H9 (cell line): ENCODE data around the gene SCML2. TPM values are rescaled to one million over a fixed set of nuclear protein-coding genes. Genes with fewer than 3 reads are reported as not detected.

Experiments used
- DNase-seq: peaks from one replicate; pipeline ENCODE4 v3.0.0-alpha.2; 2017
- H2AFZ ChIP-seq: one replicate; pipeline ENCODE4 v1.6.1; 2013; ENCODE audit warnings: mild to moderate bottlenecking, low read length, control low read depth, moderate library complexity
- H2AK5ac ChIP-seq: 2 replicates; pipeline ENCODE4 v1.6.1; 2013; ENCODE audit warnings: low read length, control low read depth, mixed read lengths; ENCODE audit not compliant: insufficient read length
- H2BK120ac ChIP-seq: one replicate; pipeline ENCODE4 v1.6.1; 2013; ENCODE audit warnings: low read depth, mild to moderate bottlenecking, low read length, control low read depth, inconsistent platforms; ENCODE audit not compliant: poor library complexity, severe bottlenecking
- H2BK12ac ChIP-seq: 2 replicates; pipeline ENCODE4 v1.6.1; 2013; ENCODE audit warnings: low read length, control low read depth, mixed read lengths, low read depth; ENCODE audit not compliant: insufficient read length
- H2BK15ac ChIP-seq: 2 replicates; pipeline ENCODE4 v1.6.1; 2013; ENCODE audit warnings: low read depth, low read length, control low read depth
- H2BK20ac ChIP-seq: one replicate; pipeline ENCODE4 v1.6.1; 2013; ENCODE audit warnings: low read depth, mild to moderate bottlenecking, low read length, control low read depth, inconsistent platforms; ENCODE audit not compliant: poor library complexity, severe bottlenecking
- H2BK5ac ChIP-seq: 2 replicates; pipeline ENCODE4 v1.6.1; 2013; ENCODE audit warnings: low read length, control low read depth, mixed read lengths; ENCODE audit not compliant: insufficient read length
- H3K14ac ChIP-seq: 2 replicates; pipeline ENCODE4 v1.6.1; 2013; ENCODE audit warnings: low read length, control low read depth; ENCODE audit not compliant: insufficient read depth
- H3K18ac ChIP-seq: 2 replicates; pipeline ENCODE4 v1.6.1; 2013; ENCODE audit warnings: low read depth, mild to moderate bottlenecking, mixed read lengths, low read length, control low read depth; ENCODE audit not compliant: insufficient read length
- H3K23ac ChIP-seq: 2 replicates; pipeline ENCODE4 v1.6.1; 2013; ENCODE audit warnings: low read length, control low read depth, mixed read lengths, low read depth; ENCODE audit not compliant: insufficient read length
- H3K23me2 ChIP-seq: 2 replicates; pipeline ENCODE4 v1.6.1; 2013; ENCODE audit warnings: low read depth, mild to moderate bottlenecking, mixed read lengths, low read length, control low read depth; ENCODE audit not compliant: insufficient read length, poor library complexity, severe bottlenecking
- H3K27ac ChIP-seq: 2 replicates; pipeline ENCODE4 v1.5.1; 2013; ENCODE audit warnings: low read length, control low read depth, mixed read lengths, low read depth; ENCODE audit not compliant: insufficient read length
- H3K27me3 ChIP-seq: 2 replicates; pipeline ENCODE4 v1.6.1; 2013; ENCODE audit warnings: low read length, control low read depth, inconsistent platforms; ENCODE audit not compliant: insufficient read depth
- H3K4ac ChIP-seq: 2 replicates; pipeline ENCODE4 v1.6.1; 2013; ENCODE audit warnings: low read depth, mild to moderate bottlenecking, control low read depth, inconsistent platforms, low read length, moderate library complexity
- H3K4me1 ChIP-seq: 2 replicates; pipeline ENCODE4 v1.6.1; 2013; ENCODE audit warnings: low read length, control low read depth, inconsistent platforms; ENCODE audit not compliant: insufficient read depth
- H3K4me2 ChIP-seq: 2 replicates; pipeline ENCODE4 v1.6.1; 2013; ENCODE audit warnings: low read length, control low read depth, mixed read lengths; ENCODE audit not compliant: insufficient read length, insufficient read depth
- H3K56ac ChIP-seq: 2 replicates; pipeline ENCODE4 v1.6.1; 2013; ENCODE audit warnings: low read depth, mild to moderate bottlenecking, mixed read lengths, low read length, control low read depth; ENCODE audit not compliant: insufficient read length
- H3K79me1 ChIP-seq: 2 replicates; pipeline ENCODE4 v1.6.1; 2013; ENCODE audit warnings: low read depth, mild to moderate bottlenecking, moderate library complexity, low read length, control low read depth, inconsistent platforms; ENCODE audit not compliant: insufficient read depth, poor library complexity, severe bottlenecking
- H3K79me2 ChIP-seq: 2 replicates; pipeline ENCODE4 v1.6.1; 2013; ENCODE audit warnings: low read length, control low read depth, inconsistent platforms; ENCODE audit not compliant: insufficient read depth
- H3K9ac ChIP-seq: 2 replicates; pipeline ENCODE4 v1.6.1; 2013; ENCODE audit warnings: low read length, control low read depth, mixed read lengths; ENCODE audit not compliant: insufficient read length; ENCODE audit errors: extremely low read depth
- H3K9me3 ChIP-seq: one replicate; pipeline ENCODE4 v1.6.1; 2013; ENCODE audit warnings: low read depth, low read length, inconsistent platforms; ENCODE audit not compliant: control insufficient read depth
- H3T11ph ChIP-seq: one replicate; pipeline ENCODE4 v1.6.1; 2013; ENCODE audit warnings: mild to moderate bottlenecking, low read length, control low read depth, inconsistent platforms
- H4K20me1 ChIP-seq: one replicate; pipeline ENCODE4 v1.6.1; 2013; ENCODE audit not compliant: control insufficient read depth, insufficient read length, insufficient read depth
- H4K5ac ChIP-seq: 2 replicates; pipeline ENCODE4 v1.6.1; 2013; ENCODE audit warnings: low read depth, mild to moderate bottlenecking, mixed read lengths, low read length, control low read depth; ENCODE audit not compliant: insufficient read length
- H4K8ac ChIP-seq: replicated peaks from 2 replicates; pipeline ENCODE4 v1.6.1; 2013; ENCODE audit warnings: low read length, control low read depth, mixed read lengths, low read depth; ENCODE audit not compliant: insufficient read length
- H4K91ac ChIP-seq: 2 replicates; pipeline ENCODE4 v1.6.1; 2013; ENCODE audit warnings: low read depth, mild to moderate bottlenecking, moderate library complexity, mixed read lengths, low read length, control low read depth; ENCODE audit not compliant: insufficient read length
- H3K27ac Mint-ChIP-seq, 3 experiments: 2 replicates in 2 of 3; 3 replicates in 1 of 3; pipeline ENCODE4 v1.8.0; 2020 to 2021; ENCODE audit warnings: mixed read lengths in 3 of 3, mild to moderate bottlenecking in 1 of 3, moderate library complexity in 1 of 3
- H3K27me3 Mint-ChIP-seq: 2 replicates; pipeline ENCODE4 v1.8.0; 2021; ENCODE audit warnings: low read depth, mild to moderate bottlenecking, moderate library complexity, mixed read lengths
- H3K36me3 Mint-ChIP-seq, 3 experiments: 2 replicates in 2 of 3; 3 replicates in 1 of 3; pipeline ENCODE4 v1.8.0; 2020 to 2021; ENCODE audit warnings: low read depth in 3 of 3, mixed read lengths in 3 of 3; ENCODE audit not compliant: insufficient read depth in 1 of 3
- H3K4me1 Mint-ChIP-seq, 2 experiments: 2 replicates each; pipeline ENCODE4 v1.8.0; 2020; ENCODE audit warnings: mixed read lengths in 2 of 2
- H3K4me3 Mint-ChIP-seq, 2 experiments: 2 replicates in 1 of 2; 3 replicates in 1 of 2; pipeline ENCODE4 v1.8.0; 2020 to 2021; ENCODE audit warnings: mild to moderate bottlenecking in 2 of 2, mixed read lengths in 2 of 2, moderate library complexity in 1 of 2
- H3K9me3 Mint-ChIP-seq, 2 experiments: 2 replicates in 1 of 2; 3 replicates in 1 of 2; pipeline ENCODE4 v1.8.0; 2020; ENCODE audit warnings: mild to moderate bottlenecking in 2 of 2, mixed read lengths in 2 of 2, moderate library complexity in 1 of 2
- WGBS: extraction: QIAGEN DNeasy Blood & Tissue Kit; methylation state at CpG from one replicate; pipeline ENCODE4 v1.1.7; 2013; ENCODE audit warnings: missing lambda C conversion rate, low lambda C conversion rate, mixed read lengths; ENCODE audit not compliant: insufficient read length; ENCODE audit errors: extremely low coverage; 5-methylcytosine and 5-hydroxymethylcytosine counted together
- total RNA-seq: library from RNA; stranded (reverse); gene quantifications from 2 replicates; pipeline ENCODE4 v1.2.1, GENCODE V29; 2021
- TF ChIP-seq, protein P1 (sequence below): fragments of 200-600 bp; sonication (generic); conservative IDR thresholded peaks from 3 replicates; pipeline ENCODE4 v1.8.0; 2021; ENCODE audit warnings: antibody characterized with exemption, mild to moderate bottlenecking

SCML2 gene
- total RNA-seq, 1 experiment from 2014 or later = 15.5 TPM

DNA sequence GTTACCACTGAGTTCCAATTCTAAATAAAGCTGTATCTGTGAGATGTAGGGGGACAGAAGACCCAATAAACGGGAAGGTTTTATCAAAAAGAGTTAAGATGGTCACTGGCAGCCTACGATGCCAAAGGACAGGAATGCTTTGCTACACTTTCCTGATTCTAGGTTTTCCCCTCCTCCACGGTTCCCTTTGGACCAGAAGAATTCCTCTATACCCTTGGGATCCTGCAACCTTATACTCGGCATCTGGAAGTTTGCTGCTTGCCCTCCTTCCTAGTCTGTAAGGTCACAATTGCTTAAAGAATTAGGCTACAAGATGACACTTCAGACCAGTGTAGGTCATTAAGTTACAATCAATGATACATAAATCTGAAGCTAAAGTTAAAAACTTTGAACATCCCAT lies 64.3 kb downstream of the SCML2 start:
- Mint-ChIP-seq H3K27ac (no peak overlapping the region; a peak in 1 of 7 replicates), H3K27me3 (no peaks in the 10 kb centered on the region), H3K4me1 (peaks cover 23 to 40% of the 10 kb centered on the region in 2 experiments), H3K9me3 (peaks cover 31 to 51% of the 10 kb centered on the region in 2 experiments), H3K4me3 (peak overlapping the region in 1 of 2 experiments; percentile 32; a peak in 1 of 5 replicates), H3K36me3 (peaks cover 0 to 4% (median under 1%) of the 10 kb centered on the region in 3 experiments; a peak in 4 of 7 replicates)
- Histone ChIP-seq H3K4me1 (no peaks in the 10 kb centered on the region), H3K18ac (no peak overlapping the region), H2AK5ac (no peak overlapping the region), H2BK15ac (no peak overlapping the region), H2BK5ac (no peak overlapping the region), H3K4me2 (no peak overlapping the region), H3T11ph (no peak overlapping the region), H3K27ac (no peak overlapping the region), H3K27me3 (no peaks in the 10 kb centered on the region), H2AFZ (no peak overlapping the region), H3K4ac (no peak overlapping the region), H3K9ac (no peak overlapping the region), H4K8ac (no peak overlapping the region), H3K14ac (no peak overlapping the region), H2BK12ac (no peak overlapping the region), H2BK20ac (no peak overlapping the region), H2BK120ac (no peak overlapping the region), H4K5ac (no peak overlapping the region), H4K20me1 (no peaks in the 10 kb centered on the region), H3K79me2 (no peaks in the 10 kb centered on the region), H3K9me3 (peaks cover 32% of the 10 kb centered on the region), H3K23ac (no peak overlapping the region), H4K91ac (no peak overlapping the region), H3K23me2 (no peaks in the 10 kb centered on the region), H3K79me1 (no peaks in the 10 kb centered on the region), H3K56ac (no peak overlapping the region)
- no peak for DNase-seq
- no CpG with 5 or more reads among the region's 4 CpGs for WGBS
- TF ChIP-seq, protein P1, sequence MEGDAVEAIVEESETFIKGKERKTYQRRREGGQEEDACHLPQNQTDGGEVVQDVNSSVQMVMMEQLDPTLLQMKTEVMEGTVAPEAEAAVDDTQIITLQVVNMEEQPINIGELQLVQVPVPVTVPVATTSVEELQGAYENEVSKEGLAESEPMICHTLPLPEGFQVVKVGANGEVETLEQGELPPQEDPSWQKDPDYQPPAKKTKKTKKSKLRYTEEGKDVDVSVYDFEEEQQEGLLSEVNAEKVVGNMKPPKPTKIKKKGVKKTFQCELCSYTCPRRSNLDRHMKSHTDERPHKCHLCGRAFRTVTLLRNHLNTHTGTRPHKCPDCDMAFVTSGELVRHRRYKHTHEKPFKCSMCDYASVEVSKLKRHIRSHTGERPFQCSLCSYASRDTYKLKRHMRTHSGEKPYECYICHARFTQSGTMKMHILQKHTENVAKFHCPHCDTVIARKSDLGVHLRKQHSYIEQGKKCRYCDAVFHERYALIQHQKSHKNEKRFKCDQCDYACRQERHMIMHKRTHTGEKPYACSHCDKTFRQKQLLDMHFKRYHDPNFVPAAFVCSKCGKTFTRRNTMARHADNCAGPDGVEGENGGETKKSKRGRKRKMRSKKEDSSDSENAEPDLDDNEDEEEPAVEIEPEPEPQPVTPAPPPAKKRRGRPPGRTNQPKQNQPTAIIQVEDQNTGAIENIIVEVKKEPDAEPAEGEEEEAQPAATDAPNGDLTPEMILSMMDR = no peak
